IPS-20b (cell line): ENCODE data around the gene TPRG1L.
A peak's percentile ranks its signal among the peaks of the same experiment; 100 is the strongest.

Experiments used
- H3K27ac ChIP-seq: one replicate; pipeline ENCODE4 v1.5.1; 2013; ENCODE audit warnings: low read length
- H3K27me3 ChIP-seq: 2 replicates; pipeline ENCODE4 v1.6.1; 2013; ENCODE audit warnings: mild to moderate bottlenecking, low read length, inconsistent platforms; ENCODE audit not compliant: insufficient read depth
- H3K36me3 ChIP-seq: 2 replicates; pipeline ENCODE4 v1.6.1; 2013; ENCODE audit warnings: low read depth, mild to moderate bottlenecking, inconsistent platforms, low read length, moderate library complexity; ENCODE audit not compliant: insufficient read depth
- H3K4me1 ChIP-seq: 2 replicates; pipeline ENCODE4 v1.6.1; 2013; ENCODE audit warnings: mild to moderate bottlenecking, control low read depth, inconsistent platforms, low read length, moderate library complexity; ENCODE audit not compliant: insufficient read depth
- H3K4me3 ChIP-seq: 2 replicates; pipeline ENCODE4 v1.5.1; 2013; ENCODE audit warnings: mild to moderate bottlenecking, low read length, inconsistent platforms
- H3K9ac ChIP-seq: 2 replicates; pipeline ENCODE4 v1.6.1; 2013; ENCODE audit warnings: low read depth, mild to moderate bottlenecking, inconsistent platforms, low read length, moderate library complexity
- H3K9me3 ChIP-seq: 2 replicates; pipeline ENCODE4 v1.6.1; 2013; ENCODE audit warnings: mild to moderate bottlenecking, low read depth, low read length, inconsistent platforms; ENCODE audit not compliant: insufficient read depth

The TPRG1L gene

GRCh38 chr1:3673381-3674099, 48.7 kb downstream of the TPRG1L start:
- Histone ChIP-seq H3K9ac (no peak overlapping the region), H3K9me3 (no peaks in the 10 kb centered on the region), H3K4me3 (no peak overlapping the region), H3K36me3 (no peaks in the 10 kb centered on the region), H3K4me1 (peaks cover 4% of the 10 kb centered on the region; the same call in 1 of the 2 replicates), H3K27me3 (peaks cover 13% of the 10 kb centered on the region; the same call in 1 of the 2 replicates), H3K27ac (no peak overlapping the region)

- peaks cover 13% of the 10 kb centered on the region; the same call in 1 of the 2 replicates for H3K27me3 ChIP-seq
- H3K4me1 ChIP-seq = peaks cover 4% of the 10 kb centered on the region; the same call in 1 of the 2 replicates
- H3K9ac ChIP-seq = no peak overlapping the region
- H3K36me3 ChIP-seq = no peaks in the 10 kb centered on the region
- no peaks in the 10 kb centered on the region for H3K9me3 ChIP-seq
- peak overlapping the region; percentile 47 for H3K27ac ChIP-seq
- no peak overlapping the region; the same call in 1 of the 2 replicates for H3K4me3 ChIP-seq
Observed at GRCh38 chr1:3674100-3675094, 49.6 kb downstream of the TPRG1L start.

GRCh38 chr1:3675436-3675835, 50.6 kb downstream of the TPRG1L start:
- peaks cover 4% of the 10 kb centered on the region; the same call in 1 of the 2 replicates for H3K4me1 ChIP-seq
- peak overlapping the region; percentile 41; the same call in 1 of the 2 replicates for H3K4me3 ChIP-seq
- H3K9me3 ChIP-seq = no peaks in the 10 kb centered on the region
- H3K27me3 ChIP-seq = peaks cover 13% of the 10 kb centered on the region; the same call in 1 of the 2 replicates
- H3K36me3 ChIP-seq = no peaks in the 10 kb centered on the region
- no peak overlapping the region for H3K27ac ChIP-seq
- H3K9ac ChIP-seq = peak overlapping the region; percentile 58; the same call in 1 of the 2 replicates

- H3K9ac ChIP-seq = no peak overlapping the region
- H3K9me3 ChIP-seq = no peaks in the 10 kb centered on the region
- no peak overlapping the region for H3K4me3 ChIP-seq
- H3K36me3 ChIP-seq = no peaks in the 10 kb centered on the region
- H3K27me3 ChIP-seq = peaks cover 3% of the 10 kb centered on the region; the same call in 1 of the 2 replicates
- H3K27ac ChIP-seq = no peak overlapping the region
- H3K4me1 ChIP-seq = peaks cover 4% of the 10 kb centered on the region; the same call in 1 of the 2 replicates
Observed at GRCh38 chr1:3676581-3677470, 52.0 kb downstream of the TPRG1L start.

- Histone ChIP-seq H3K4me1 (peaks cover 4% of the 10 kb centered on the region; the same call in 1 of the 2 replicates), H3K9ac (no peak overlapping the region), H3K4me3 (no peak overlapping the region), H3K27ac (no peak overlapping the region), H3K9me3 (no peaks in the 10 kb centered on the region), H3K27me3 (no peaks in the 10 kb centered on the region; the same call in 1 of the 2 replicates), H3K36me3 (no peaks in the 10 kb centered on the region)
Observed at GRCh38 chr1:3677484-3677883, 52.7 kb downstream of the TPRG1L start.

- Histone ChIP-seq H3K9ac (no peak overlapping the region), H3K4me1 (peaks cover 4% of the 10 kb centered on the region; the same call in 1 of the 2 replicates), H3K4me3 (no peak overlapping the region), H3K27me3 (peaks cover 8% of the 10 kb centered on the region), H3K36me3 (no peaks in the 10 kb centered on the region), H3K9me3 (no peaks in the 10 kb centered on the region), H3K27ac (no peak overlapping the region)
Observed at GRCh38 chr1:3678361-3679097, 53.7 kb downstream of the TPRG1L start.

GRCh38 chr1:3679098-3679555, 54.3 kb downstream of the TPRG1L start:
- Histone ChIP-seq H3K27me3 (peaks cover 12% of the 10 kb centered on the region), H3K9me3 (no peaks in the 10 kb centered on the region), H3K4me3 (no peak overlapping the region), H3K4me1 (peaks cover 4% of the 10 kb centered on the region; the same call in 1 of the 2 replicates), H3K9ac (no peak overlapping the region), H3K27ac (no peak overlapping the region), H3K36me3 (no peaks in the 10 kb centered on the region)
